Inflammatory macrophage (primary cell): ENCODE measurements around the gene RGS19.

Source experiments
- DNase-seq, 2 donors: peaks; one replicate each; pipeline ENCODE4 v3.0.0-alpha.2; 2020 to 2022

Gene RGS19

GRCh38 chr20:64108731-64109681, 29.7 kb upstream of the RGS19 start:
- no peak for DNase-seq

- DNase-seq = peak; percentile 66 to 76
Measured at GRCh38 chr20:64107736-64108457, 28.6 kb upstream of the RGS19 start.

- DNase-seq = no peak
Measured at GRCh38 chr20:64106981-64107735, 27.8 kb upstream of the RGS19 start, which contains the start of gene NPBWR2. Gene NPBWR2, minus strand, starts transcription at chr20:64107565. Its CDS starts 734 bp downstream, at chr20:64106831.

- DNase-seq = no peak
Measured at GRCh38 chr20:64106435-64106961, 27.2 kb upstream of the RGS19 start.

GRCh38 chr20:64105846-64106434, 26.6 kb upstream of the RGS19 start:
- DNase-seq = no peak

- DNase-seq = no peak
Measured at GRCh38 chr20:64104667-64105451, 25.5 kb upstream of the RGS19 start.

GRCh38 chr20:64103871-64104666, 24.8 kb upstream of the RGS19 start:
- no peak for DNase-seq

GRCh38 chr20:64102647-64103354, 23.5 kb upstream of the RGS19 start:
- DNase-seq = no peak

GRCh38 chr20:64101731-64102621, 22.7 kb upstream of the RGS19 start:
- DNase-seq = peak in 1 of 2 donors; percentile 45

GRCh38 chr20:64100946-64101688, 21.8 kb upstream of the RGS19 start:
- DNase-seq = no peak

- DNase-seq = no peak
Measured at GRCh38 chr20:64100566-64100888, 21.2 kb upstream of the RGS19 start.

- DNase-seq = no peak
Measured at GRCh38 chr20:64099880-64100565, 20.7 kb upstream of the RGS19 start.

GRCh38 chr20:64099086-64099786, 19.9 kb upstream of the RGS19 start:
- no peak for DNase-seq

GRCh38 chr20:64098471-64099013, 19.2 kb upstream of the RGS19 start:
- DNase-seq = no peak

GRCh38 chr20:64096535-64096934, 17.2 kb upstream of the RGS19 start:
- DNase-seq = no peak

GRCh38 chr20:64095927-64096326, 16.6 kb upstream of the RGS19 start:
- no peak for DNase-seq

- no peak for DNase-seq
Measured at GRCh38 chr20:64095455-64095854, 16.1 kb upstream of the RGS19 start.
